ENCODE measurements around the gene IGDCC3.

GRCh38 chr15:65413051-65413759 is 35.4 kb upstream of the IGDCC3 start:
- no peak for TF ChIP-seq POLR2A (IDR thresholded peaks at IDR 0.05; ENCODE audit: low read length)
- no peak for TF ChIP-seq GATA1 (IDR thresholded peaks at IDR 0.05; ENCODE audit: low read depth, low read length)

All from erythroblast (primary cell).